OCI-LY7 (cell line): Measurements from ENCODE around the gene GREB1. TPM values are rescaled to one million over a fixed set of nuclear protein-coding genes. Genes with fewer than 3 reads are reported as not detected.

Experiments used
- BruUV-seq: library from RNA; stranded (reverse); fragments of 400-500 nt; replicated peaks from 2 replicates; lab custom pipeline; 2021; lab: Mats Ljungman, UMichigan
- CTCF ChIA-PET: fragments of 300-600 bp; sonication (Branson Sonifier 250); formaldehyde crosslinking; loops from one replicate; lab custom pipeline; 2022; ENCODE audit warnings: antibody characterized with exemption; ENCODE audit not compliant: unreplicated experiment; lab: Charles Lee
- POLR2A ChIA-PET: fragments of 300-600 bp; sonication (Branson Sonifier 250); formaldehyde crosslinking; loops from one replicate; lab custom pipeline; 2022; ENCODE audit warnings: antibody characterized with exemption; lab: Charles Lee
- DNase-seq: peaks from one replicate; pipeline ENCODE4 v3.0.0-alpha.2; 2015; ENCODE audit warnings: low spot score
- H2AFZ ChIP-seq: fragments of 200-600 bp; sonication (generic), shearing (Covaris generic); 2 replicates; pipeline ENCODE4 v1.6.1; 2014; ENCODE audit warnings: mild to moderate bottlenecking, antibody characterized with exemption, low read length, moderate library complexity
- H3K27ac ChIP-seq: fragments of 200-600 bp; sonication (generic); 2 replicates; pipeline ENCODE4 v1.5.1; 2014; ENCODE audit warnings: mixed run types, low read depth, mild to moderate bottlenecking, moderate library complexity, low read length, inconsistent platforms; ENCODE audit not compliant: poor library complexity, severe bottlenecking
- H3K36me3 ChIP-seq: fragments of 200-600 bp; sonication (generic); 2 replicates; pipeline ENCODE4 v1.6.1; 2014; ENCODE audit warnings: mild to moderate bottlenecking, antibody characterized with exemption, low read length, moderate library complexity, mixed read lengths; ENCODE audit not compliant: insufficient read depth
- H3K4me1 ChIP-seq: fragments of 200-600 bp; sonication (generic); 2 replicates; pipeline ENCODE4 v1.5.1; 2014; ENCODE audit warnings: mild to moderate bottlenecking, low read length; ENCODE audit not compliant: insufficient read depth, poor library complexity, severe bottlenecking
- H3K4me2 ChIP-seq: fragments of 200-600 bp; sonication (generic); 2 replicates; pipeline ENCODE4 v1.6.1; 2014; ENCODE audit warnings: mild to moderate bottlenecking, low read length
- H3K4me3 ChIP-seq: fragments of 200-600 bp; sonication (generic); 2 replicates; pipeline ENCODE4 v1.5.1; 2014; ENCODE audit warnings: mild to moderate bottlenecking, low read depth, low read length; ENCODE audit not compliant: poor library complexity, severe bottlenecking
- H3K79me2 ChIP-seq: fragments of 200-600 bp; sonication (generic); 2 replicates; pipeline ENCODE4 v1.6.1; 2016; ENCODE audit warnings: low read depth, mild to moderate bottlenecking, low read length, moderate library complexity, mixed read lengths; ENCODE audit not compliant: insufficient read depth
- H3K9me2 ChIP-seq: fragments of 200-600 bp; sonication (generic); 2 replicates; pipeline ENCODE4 v1.6.1; 2016; ENCODE audit warnings: mild to moderate bottlenecking, low read length, mixed read lengths; ENCODE audit not compliant: insufficient read depth
- H3K9me3 ChIP-seq: fragments of 200-600 bp; sonication (generic); 2 replicates; pipeline ENCODE4 v1.6.1; 2014; ENCODE audit warnings: mild to moderate bottlenecking, mixed run types, low read length, mixed read lengths
- H4K20me1 ChIP-seq: fragments of 200-600 bp; sonication (generic); 2 replicates; pipeline ENCODE4 v1.6.1; 2014; ENCODE audit warnings: mild to moderate bottlenecking, antibody characterized with exemption, low read length, moderate library complexity, mixed read lengths; ENCODE audit not compliant: insufficient read depth
- EZH2phosphoT487 ChIP-seq: fragments of 200-600 bp; sonication (generic); IDR thresholded peaks from 2 replicates; pipeline ENCODE4 v1.6.1; 2018; ENCODE audit warnings: low read depth, borderline replicate concordance, mild to moderate bottlenecking, mixed run types, antibody characterized with exemption, low read length, moderate library complexity, mixed read lengths
- intact Hi-C: fragments of 100-400 bp; cut with micrococcal nuclease; formaldehyde crosslinking; loops from one replicate; pipeline ENCODE4 v1.10.0; 2022; ENCODE audit not compliant: unreplicated experiment
- total RNA-seq, 2 experiments: library from RNA; depleted of rRNA in 1 of 2; stranded (reverse); fragments of >200 nt in 1 of 2; shearing (Covaris generic) in 1 of 2; gene quantifications; 2 replicates each; pipeline ENCODE4 v1.2.3, GENCODE V29; 2014 to 2022
- TF ChIP-seq, protein P1 (sequence below): fragments of 200-600 bp; sonication (generic); conservative IDR thresholded peaks from 2 replicates; pipeline ENCODE4 v1.5.1; 2014; ENCODE audit warnings: mild to moderate bottlenecking, antibody characterized with exemption, low read length, moderate library complexity, mixed read lengths

Gene GREB1
- total RNA-seq, 2 experiments from 2014 or later = 3.5 to 8.4 TPM

DNA sequence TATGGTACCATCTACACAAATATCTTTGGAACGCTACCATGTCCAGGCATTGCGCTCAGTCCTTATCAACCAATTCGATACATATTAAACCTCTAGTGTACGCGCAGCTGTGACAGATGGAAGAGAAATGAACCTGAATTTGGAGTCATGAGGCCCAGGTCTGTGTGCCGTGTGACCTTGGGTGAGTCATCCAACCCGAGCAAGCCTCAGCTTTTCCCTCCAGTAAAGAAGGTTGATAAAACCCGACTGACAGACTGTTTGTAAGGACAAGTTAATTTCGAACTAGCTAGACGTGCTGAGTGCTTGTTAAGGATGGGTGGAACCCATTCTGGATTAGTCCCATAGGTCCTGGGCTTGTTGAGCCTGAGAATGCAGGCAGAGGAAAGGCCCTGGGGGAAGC, 28.2 kb downstream of the GREB1 start:
- no peaks in the 10 kb centered on the region for H3K36me3 ChIP-seq
- H3K27ac ChIP-seq = no peak overlapping the region
- H3K79me2 ChIP-seq = no peaks in the 10 kb centered on the region
- ChIA-PET POLR2A (no interaction called here), CTCF (no interaction called here)
- no peak for DNase-seq
- H4K20me1 ChIP-seq = no peaks in the 10 kb centered on the region
- no peaks in the 10 kb centered on the region for H3K9me3 ChIP-seq
- H2AFZ ChIP-seq = no peak overlapping the region
- no peak overlapping the region for H3K4me3 ChIP-seq
- no peak for TF ChIP-seq EZH2phosphoT487
- TF ChIP-seq, protein P1, sequence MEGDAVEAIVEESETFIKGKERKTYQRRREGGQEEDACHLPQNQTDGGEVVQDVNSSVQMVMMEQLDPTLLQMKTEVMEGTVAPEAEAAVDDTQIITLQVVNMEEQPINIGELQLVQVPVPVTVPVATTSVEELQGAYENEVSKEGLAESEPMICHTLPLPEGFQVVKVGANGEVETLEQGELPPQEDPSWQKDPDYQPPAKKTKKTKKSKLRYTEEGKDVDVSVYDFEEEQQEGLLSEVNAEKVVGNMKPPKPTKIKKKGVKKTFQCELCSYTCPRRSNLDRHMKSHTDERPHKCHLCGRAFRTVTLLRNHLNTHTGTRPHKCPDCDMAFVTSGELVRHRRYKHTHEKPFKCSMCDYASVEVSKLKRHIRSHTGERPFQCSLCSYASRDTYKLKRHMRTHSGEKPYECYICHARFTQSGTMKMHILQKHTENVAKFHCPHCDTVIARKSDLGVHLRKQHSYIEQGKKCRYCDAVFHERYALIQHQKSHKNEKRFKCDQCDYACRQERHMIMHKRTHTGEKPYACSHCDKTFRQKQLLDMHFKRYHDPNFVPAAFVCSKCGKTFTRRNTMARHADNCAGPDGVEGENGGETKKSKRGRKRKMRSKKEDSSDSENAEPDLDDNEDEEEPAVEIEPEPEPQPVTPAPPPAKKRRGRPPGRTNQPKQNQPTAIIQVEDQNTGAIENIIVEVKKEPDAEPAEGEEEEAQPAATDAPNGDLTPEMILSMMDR = no peak
- H3K9me2 ChIP-seq = no peaks in the 10 kb centered on the region
- intact Hi-C loops = no loop called here
- no TSS peak for BruUV-seq
- no peaks in the 10 kb centered on the region for H3K4me1 ChIP-seq
- H3K4me2 ChIP-seq = no peak overlapping the region

DNA sequence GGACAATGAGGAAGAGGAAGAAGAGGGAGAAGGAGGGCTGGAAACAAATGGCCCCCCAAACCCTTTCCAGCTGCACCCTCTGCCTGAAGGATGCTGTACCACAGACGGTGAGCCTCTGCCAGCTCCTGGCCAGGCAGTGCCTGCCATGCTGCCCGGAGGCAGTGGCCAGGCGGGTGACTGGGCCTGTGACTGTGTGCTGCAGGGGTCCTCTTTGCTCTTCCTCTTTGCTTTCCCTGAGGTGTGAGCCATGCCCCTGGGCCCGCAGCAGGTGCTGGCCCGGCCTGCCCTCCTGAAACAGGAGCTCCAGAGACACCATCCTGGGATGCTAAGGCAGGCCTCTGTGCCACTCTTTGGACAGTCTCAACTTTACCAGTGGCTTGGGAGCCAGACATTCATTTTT, 28.6 kb downstream of the GREB1 start:
- H3K36me3 ChIP-seq = no peaks in the 10 kb centered on the region
- no TSS peak for BruUV-seq
- intact Hi-C loops = no loop called here
- no peaks in the 10 kb centered on the region for H3K9me2 ChIP-seq
- TF ChIP-seq, protein P1 = no peak
- no peak for TF ChIP-seq EZH2phosphoT487
- H3K4me1 ChIP-seq = no peaks in the 10 kb centered on the region
- no peak for DNase-seq
- ChIA-PET CTCF (no interaction called here), POLR2A (no interaction called here)
- H3K4me3 ChIP-seq = no peak overlapping the region
- H3K9me3 ChIP-seq = no peaks in the 10 kb centered on the region
- no peaks in the 10 kb centered on the region for H3K79me2 ChIP-seq
- H3K27ac ChIP-seq = no peak overlapping the region
- no peaks in the 10 kb centered on the region for H4K20me1 ChIP-seq
- no peak overlapping the region for H2AFZ ChIP-seq
- no peak overlapping the region for H3K4me2 ChIP-seq

- BruUV-seq = no TSS peak
- Histone ChIP-seq H4K20me1 (no peaks in the 10 kb centered on the region), H3K9me3 (no peaks in the 10 kb centered on the region), H3K9me2 (no peaks in the 10 kb centered on the region), H3K4me2 (no peak overlapping the region), H3K27ac (no peak overlapping the region), H3K79me2 (no peaks in the 10 kb centered on the region), H3K4me3 (no peak overlapping the region), H2AFZ (no peak overlapping the region), H3K36me3 (no peaks in the 10 kb centered on the region), H3K4me1 (no peaks in the 10 kb centered on the region)
- DNase-seq = no peak
- intact Hi-C loops = no loop called here
- POLR2A ChIA-PET = interaction anchor here (0.5 to 0.6 kb wide), 2 partner anchors 18 to 424 kb away, joined by 4 to 5 read pairs; no protein-coding TSS in a partner anchor
- TF ChIP-seq, protein P1 = no peak
- no peak for TF ChIP-seq EZH2phosphoT487
- CTCF ChIA-PET = no interaction called here
Observed at GRCh38 chr2:11563784-11564666, 30.2 kb downstream of the GREB1 start.
